Embryonic facial prominence (tissue), 1 donor: Measurements from ENCODE around the gene NRXN3.

Experiments
- DNase-seq: peaks from one replicate; pipeline ENCODE4 v3.0.0-alpha.2; 2016; ENCODE audit errors: extremely low spot score

The NRXN3 gene

DNA sequence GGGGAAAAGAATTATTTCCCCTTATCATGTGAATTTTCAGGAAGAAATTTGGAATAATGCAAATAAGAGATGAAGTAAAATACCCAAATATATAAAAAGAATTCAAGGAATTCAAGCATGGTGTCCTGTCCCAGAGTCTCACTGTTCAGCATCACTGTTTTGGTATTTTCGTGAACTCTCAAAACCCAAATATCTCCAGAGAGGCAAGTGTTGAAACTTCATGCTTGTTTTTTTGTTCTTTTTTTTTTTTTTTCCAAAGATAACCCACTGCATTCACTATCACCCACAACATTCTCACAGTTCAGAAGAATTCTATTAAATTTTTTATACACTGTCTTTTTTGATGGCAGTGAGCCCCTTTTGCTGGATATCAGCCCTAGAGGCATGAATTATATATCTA, 1686.2 kb downstream of the NRXN3 start:
- no peak for DNase-seq

DNA sequence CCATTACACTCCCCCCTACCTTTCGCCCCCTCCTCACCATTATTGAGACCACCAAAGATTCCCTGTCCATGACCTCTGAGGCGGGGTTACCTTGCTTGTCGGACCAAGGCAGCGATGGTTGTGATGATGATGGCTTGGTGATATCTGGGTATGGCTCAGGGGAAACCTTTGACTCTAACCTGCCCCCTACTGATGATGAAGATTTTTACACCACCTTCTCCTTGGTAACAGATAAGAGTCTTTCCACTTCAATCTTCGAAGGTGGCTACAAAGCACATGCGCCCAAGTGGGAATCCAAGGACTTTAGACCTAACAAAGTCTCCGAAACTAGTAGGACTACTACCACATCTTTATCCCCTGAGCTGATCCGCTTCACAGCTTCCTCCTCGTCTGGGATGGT, 1690.9 kb downstream of the NRXN3 start:
- no peak for DNase-seq

DNA sequence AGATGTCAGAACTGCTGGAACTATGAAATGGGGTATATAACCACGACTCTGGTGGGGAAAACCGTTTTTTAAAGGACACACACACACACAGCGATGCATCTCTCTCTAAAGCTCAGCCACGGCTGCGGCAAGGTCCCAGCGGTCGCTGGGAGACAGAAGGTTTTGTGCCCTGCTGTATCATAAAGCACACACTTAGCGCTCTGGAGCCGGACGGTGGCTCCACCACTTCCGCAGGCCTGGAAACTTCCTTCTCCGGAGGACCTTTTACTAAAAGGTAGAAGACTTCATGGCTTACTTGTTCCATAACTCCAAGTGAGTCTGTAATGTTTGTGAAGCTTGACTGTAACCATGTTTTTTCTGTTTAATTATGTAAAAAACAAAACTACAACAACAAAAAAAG, 1691.9 kb downstream of the NRXN3 start:
- no peak for DNase-seq

DNA sequence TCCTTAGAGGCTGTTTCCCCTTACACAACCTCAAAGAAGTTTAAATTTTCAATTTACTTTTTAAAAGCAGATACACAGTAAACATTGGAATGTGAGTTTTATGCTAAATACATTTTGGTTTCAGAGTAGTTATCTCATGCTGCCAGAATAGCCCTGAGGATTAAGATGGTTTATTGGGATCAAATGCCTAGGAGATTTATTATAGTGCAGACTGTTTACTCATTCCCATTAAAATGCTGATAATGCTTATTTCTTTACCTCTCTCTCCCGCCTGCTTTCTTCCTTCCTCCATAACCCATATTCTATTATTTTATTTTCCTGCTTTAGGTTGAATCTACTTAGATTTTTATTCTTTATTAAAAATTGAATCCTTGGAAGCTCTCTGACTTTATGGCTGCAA, 1701.0 kb downstream of the NRXN3 start:
- no peak for DNase-seq

DNA sequence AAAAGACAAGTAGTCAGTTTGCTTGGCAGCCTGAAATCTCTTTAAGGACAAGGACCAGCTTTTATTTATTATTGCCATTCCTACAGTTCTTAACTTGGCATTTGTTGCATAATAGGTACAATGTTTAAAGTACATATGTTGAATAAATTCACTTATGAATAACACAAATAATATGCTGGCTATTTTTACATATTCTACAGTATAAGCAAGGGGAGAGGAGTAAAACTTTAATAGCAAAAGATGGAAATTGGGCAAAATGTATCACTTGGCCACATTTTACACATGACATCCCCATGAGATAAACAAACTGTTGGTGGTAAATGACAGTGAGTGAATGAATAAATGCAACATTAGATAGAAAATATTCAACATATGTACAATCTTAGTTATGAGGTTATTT, 1708.1 kb downstream of the NRXN3 start:
- DNase-seq: no peak

DNA sequence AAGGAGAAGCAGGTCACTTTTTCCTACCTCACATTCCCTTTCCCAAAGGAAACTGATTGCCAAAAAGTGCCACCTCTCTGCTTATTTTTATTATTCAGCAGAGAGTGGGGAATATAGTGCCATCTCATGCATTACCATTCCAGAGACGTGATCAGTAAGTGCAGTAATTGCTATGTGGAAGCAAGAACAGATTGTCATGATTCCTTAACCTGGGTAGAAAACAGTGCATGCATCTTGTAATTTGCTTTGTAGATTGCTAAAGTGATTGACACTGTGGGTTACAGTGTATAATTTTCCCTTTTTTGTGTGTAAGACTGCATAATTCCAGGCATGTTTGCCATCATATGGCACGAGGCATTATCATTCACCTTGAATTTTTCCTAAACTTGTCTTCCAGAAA, 1708.6 kb downstream of the NRXN3 start:
- DNase-seq: no peak

DNA sequence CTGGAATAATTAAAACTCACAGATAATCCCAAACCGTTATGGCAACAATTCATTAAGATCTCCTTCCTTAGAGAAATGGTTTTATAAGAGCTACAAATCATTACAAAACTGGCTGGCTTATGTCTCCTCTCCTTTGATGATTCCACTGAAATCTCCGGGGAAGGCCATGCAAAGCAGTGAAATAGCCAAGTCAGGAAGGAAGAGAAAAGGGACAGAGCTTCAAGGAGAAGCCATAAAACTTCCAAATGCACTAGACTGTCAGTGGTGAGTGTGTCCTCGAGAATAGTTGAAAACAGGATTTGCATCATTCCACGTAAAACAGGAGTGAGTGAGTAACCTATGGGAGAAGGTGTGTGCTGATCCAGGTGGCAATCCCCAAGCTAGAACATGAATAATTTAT, 1711.1 kb downstream of the NRXN3 start:
- no peak for DNase-seq

DNA sequence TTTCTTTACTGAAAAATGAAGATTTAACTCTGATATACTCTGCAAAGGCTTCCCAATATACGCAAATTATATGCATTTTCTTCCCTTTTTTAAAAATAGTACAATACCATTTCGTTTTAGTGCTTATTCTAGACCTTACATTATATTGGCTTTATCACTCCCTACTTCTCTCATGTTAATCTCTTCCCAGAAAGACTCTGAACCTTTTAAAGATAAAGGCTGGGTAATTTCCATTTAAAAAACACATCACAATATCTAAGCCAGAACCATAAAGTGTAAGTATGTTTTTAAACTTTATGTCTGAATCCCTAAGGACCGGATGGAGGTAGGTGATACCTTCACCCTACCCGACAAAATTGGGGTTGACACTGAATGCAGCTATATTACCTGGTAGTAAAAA, 1720.4 kb downstream of the NRXN3 start:
- no peak for DNase-seq

DNA sequence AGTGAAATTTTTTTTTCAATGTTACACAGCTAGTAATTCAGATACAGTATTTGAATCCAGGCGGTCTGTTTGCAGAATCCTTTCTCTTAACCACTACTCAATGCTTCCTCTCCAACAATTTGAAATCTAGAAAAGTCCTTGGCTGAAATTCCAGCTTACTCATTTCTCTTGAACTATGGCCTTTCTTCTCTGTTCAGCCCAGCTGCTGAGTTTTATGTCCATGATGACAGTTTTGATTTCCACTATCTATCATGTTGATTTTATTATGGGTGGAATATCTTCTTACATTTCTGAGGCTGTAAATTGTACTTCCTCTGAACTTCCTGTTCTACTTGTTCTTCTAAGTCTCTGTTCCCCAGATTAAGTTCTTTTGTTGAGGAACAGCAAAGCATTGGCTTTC, 1725.8 kb downstream of the NRXN3 start:
- no peak for DNase-seq

DNA sequence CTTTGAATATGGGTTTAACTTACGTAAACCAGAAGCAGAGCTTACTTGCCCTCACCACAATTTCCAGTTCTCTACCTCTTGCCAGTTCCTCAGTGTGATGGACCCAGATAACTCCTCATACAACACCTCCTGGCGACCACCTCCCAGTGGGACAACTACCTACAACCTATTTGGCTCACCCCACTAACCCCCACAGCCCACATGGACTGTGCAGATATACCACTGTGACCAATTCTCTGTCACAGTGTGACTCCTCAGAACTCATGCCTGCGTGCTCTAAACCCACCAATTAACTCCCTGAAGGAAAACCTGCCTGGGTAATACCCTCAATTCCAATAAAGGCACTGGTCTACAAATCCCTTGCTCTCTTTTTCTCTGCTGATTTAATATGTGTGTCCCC, 1729.4 kb downstream of the NRXN3 start:
- DNase-seq: no peak

DNA sequence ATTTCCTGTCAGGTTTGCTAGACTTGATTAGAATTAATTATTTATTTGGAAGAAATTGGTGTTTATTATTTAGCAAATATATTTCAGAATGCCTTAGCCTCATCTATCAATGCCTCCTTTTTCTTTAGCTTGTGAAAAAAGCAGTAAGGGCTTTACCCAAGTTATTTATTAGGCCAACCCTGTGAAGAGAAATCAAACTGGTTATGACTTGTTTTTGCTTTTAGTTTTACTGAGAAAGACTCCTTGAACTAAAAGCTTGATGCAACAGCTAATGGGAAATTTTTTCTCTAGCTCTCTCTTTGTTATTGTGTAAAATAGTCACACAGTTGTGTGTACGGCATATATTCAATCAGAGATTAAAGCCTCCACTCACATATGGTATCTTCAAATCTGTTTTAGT, 1734.3 kb downstream of the NRXN3 start:
- DNase-seq: no peak

DNA sequence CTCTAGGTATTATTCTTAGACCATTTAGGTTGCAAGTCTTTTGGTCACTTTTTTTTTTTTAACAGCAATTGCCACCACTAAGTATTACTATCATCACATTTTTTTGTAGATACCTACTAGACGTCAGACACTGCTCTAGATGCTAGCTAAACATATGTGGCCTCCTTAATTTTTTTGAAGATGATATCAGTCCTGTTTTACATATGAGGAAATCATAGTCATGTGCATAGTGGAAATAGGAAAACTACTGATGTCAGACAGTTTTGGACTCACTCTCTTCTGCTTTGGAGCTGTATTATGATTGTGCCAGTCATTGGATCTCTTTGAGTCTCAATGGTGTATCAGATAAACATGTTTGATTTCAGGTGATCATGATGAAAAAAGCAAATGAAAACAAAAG, 1736.8 kb downstream of the NRXN3 start:
- DNase-seq: no peak

DNA sequence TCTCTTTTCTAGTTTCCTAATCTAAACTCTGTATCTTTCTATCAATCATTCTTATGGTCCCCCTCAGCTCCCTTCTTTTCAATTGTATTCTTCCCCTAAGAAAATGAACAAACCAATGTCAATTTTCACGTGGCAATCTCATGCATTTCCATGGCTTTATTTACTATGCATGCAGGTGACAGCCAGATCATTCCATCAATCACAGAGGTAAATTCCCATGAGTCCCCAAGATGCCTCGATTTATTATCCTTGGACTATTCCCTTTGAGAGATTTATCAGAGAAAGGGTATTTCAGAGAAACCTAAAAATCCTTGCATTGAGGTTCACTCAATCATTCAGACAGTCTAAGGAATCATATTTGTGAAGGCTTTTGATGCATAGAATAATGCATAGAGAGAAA, 1739.9 kb downstream of the NRXN3 start:
- no peak for DNase-seq

DNA sequence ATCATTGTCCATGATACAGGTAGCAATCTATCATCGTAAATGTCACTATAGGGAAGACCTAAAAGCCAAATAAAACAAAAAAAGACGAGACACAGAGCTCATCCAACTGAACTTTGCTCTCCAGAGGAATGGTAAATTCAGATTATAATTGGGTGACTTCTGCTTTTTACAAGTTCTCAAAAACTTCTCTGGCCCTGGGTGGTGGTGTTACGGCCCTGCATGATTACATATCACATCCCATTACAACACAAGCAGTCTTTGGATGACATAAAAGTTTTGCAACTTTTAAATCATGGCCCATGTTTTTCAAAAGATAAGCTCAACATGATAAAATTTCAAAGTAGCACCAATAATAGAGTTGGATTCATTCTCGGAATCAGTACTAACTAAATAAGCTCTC, 1741.6 kb downstream of the NRXN3 start:
- DNase-seq: no peak

DNA sequence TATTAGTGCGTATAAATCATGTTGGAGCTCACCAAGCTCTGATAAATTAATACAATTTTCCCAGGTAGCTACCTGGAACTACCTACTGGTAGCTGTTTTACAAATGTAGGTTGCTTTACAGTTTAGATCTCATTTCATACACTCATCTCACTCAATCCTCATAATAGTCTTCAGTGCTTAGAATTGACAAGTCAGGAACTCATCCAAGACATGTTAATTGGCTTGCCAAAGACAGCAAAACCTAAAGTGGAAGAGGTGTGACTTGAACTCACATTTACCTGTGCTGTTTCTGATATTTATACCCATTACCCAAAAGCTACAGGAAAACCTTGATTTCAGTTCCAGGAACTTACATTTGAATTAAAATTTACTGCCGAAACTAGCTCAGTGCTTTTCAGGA, 1744.4 kb downstream of the NRXN3 start:
- no peak for DNase-seq

DNA sequence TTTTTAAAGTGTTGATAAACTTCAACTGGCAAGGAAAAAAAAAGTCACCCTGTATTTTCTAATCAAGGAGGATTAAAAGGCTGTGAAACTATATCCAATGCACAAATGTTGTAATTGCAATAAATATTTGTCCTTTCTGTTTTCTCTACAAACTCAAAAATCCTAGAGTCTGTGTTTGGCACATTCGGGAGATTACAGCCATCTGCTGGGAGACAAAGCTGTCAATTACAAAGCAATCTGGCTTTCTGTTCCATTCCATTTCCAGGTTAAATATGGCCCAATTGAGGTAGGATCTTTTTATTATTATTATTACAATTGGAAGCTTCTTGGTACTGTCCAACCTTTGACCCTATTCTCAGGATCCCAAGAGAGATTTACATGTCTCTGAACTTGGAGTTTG, 1745.2 kb downstream of the NRXN3 start:
- no peak for DNase-seq

DNA sequence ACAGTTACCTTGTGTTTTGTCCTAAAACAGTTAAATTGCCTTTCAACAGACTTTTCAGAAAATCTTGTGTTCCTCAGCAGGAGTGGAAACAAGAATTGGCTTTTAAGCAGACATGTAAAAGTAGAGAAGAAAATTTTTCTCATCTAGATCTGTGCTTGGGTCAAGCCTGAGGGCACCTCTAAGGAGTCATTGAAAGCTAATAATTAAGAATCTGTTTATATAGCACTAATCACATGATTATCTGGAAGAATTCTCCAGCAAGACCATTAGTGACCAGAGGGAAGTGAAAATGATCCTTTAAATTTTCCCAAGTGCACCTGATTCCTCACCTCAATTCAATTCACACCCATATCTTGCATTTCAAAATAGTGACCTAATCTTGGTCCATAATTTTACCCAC, 1746.1 kb downstream of the NRXN3 start:
- DNase-seq: no peak

DNA sequence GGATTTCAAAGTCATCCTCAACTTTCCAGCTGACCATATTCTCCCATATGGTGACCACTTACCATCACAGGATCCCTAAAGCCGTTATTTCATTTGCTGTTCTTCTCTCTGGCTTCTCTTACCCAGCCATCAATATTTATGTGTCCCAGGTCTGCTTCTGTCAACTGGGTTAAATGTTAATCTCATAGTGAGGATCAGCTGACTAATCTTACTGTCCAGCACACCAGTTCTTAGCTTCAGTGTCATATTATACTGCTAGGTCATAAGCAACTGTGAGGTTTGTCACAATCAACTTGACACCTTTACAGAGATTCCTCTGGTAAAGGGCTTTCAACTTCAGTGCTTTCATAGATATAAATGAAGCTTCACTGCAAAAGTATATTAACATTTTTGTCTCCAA, 1746.7 kb downstream of the NRXN3 start:
- no peak for DNase-seq
